ENCODE measurements around the gene CPVL.
"Not testable (repeated sequence)": the region's sequence is repeated elsewhere in the genome, so short reads cannot be mapped to it uniquely, and the experiment has no call there.

CPVL gene

DNA sequence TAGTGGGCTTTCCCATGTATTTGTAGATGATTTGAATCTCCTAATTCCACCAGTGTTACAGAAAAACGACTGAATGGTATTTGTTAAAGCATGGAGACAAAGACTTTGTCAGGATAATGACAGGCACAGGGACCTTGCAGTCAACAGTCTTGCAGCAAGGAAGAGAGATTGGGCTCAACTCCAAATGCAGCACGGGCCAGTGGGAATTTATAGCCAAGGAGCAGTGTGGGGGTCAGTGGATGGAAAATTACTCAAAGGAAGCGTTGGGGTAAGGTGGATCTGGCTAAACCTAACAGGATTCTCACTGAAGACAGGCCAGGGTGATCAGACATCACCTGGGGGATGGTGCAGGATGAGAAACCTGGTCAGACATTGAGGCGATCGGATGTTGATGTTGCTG, 24.3 kb downstream of the CPVL start:
- no peak overlapping the region for H3K4me3 ChIP-seq (ENCODE audit: low read depth, low read length)

DNA sequence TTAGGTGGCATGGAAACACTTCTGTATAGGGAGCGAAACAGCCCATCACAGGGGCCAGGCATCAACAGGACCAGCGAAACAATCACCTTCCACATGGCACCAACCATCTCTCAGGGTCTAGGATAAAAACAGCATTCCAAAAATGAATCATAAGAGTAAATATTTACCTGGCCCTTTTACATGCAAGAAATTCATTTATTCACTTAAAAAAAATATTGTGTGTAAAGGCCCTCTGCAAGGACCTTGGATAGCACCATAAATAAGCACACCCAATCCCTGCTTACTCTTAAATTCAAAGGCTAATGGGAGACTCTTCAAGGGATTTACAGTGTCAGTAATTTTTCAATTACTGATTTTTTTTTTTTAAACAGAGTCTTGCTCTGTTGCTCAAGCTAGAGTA, 25.4 kb downstream of the CPVL start:
- H3K4me3 ChIP-seq (ENCODE audit: low read depth, low read length), result no peak overlapping the region
- TF ChIP-seq, protein P1, sequence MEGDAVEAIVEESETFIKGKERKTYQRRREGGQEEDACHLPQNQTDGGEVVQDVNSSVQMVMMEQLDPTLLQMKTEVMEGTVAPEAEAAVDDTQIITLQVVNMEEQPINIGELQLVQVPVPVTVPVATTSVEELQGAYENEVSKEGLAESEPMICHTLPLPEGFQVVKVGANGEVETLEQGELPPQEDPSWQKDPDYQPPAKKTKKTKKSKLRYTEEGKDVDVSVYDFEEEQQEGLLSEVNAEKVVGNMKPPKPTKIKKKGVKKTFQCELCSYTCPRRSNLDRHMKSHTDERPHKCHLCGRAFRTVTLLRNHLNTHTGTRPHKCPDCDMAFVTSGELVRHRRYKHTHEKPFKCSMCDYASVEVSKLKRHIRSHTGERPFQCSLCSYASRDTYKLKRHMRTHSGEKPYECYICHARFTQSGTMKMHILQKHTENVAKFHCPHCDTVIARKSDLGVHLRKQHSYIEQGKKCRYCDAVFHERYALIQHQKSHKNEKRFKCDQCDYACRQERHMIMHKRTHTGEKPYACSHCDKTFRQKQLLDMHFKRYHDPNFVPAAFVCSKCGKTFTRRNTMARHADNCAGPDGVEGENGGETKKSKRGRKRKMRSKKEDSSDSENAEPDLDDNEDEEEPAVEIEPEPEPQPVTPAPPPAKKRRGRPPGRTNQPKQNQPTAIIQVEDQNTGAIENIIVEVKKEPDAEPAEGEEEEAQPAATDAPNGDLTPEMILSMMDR (IDR thresholded peaks at IDR 0.05; ENCODE audit: low read depth, low read length), result no peak

More for the DNA sequence above, 24.3 kb downstream of the CPVL start:
- TF ChIP-seq, protein P1 (IDR thresholded peaks at IDR 0.05; ENCODE audit: low read depth, low read length), result no peak

DNA sequence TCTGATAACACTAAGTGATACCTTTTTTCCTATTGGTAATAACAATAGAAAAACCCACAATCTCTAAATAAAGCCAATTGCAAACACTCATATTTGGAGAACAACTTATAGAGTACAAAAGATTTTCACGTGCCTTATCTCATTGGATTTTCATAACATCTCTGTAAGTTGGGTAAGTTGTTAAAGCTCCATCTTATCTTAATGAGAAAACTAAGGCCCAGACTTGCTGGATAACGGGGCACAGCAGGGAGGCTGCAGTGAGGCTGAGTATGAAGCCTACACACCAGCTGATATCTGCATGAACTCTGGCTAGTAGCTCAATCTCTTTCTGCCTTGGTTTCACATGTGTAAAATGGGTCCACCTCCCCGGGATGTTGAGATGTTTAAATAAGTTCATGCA, 26.8 kb downstream of the CPVL start:
- TF ChIP-seq, protein P1 (IDR thresholded peaks at IDR 0.05; ENCODE audit: low read depth, low read length), result no peak
- H3K4me3 ChIP-seq (ENCODE audit: low read depth, low read length), result no peak overlapping the region

- TF ChIP-seq, protein P1 (IDR thresholded peaks at IDR 0.05; ENCODE audit: low read depth, low read length), result no peak
- H3K4me3 ChIP-seq (ENCODE audit: low read depth, low read length), result no peak overlapping the region
These were observed 29.8 kb downstream of the CPVL start for GRCh38 chr7:29116361-29117200.

DNA sequence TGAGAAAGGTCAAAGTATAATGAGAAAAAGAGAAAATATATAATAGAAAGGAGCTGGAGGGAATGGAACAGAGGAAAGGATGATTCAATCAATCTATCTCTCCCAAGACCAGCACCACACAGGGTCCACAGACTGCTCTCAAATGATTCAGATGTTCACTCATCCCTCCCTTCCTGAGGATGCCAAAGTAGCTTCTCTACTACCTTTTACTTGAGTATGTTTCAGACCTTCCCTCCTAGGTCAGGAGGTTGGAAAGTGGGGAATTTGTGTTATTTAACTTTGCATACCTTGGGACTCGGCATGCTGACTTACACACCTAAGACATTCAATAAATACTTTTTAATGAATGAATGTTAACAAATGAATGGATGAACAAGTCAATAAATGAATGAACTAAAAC, 30.6 kb downstream of the CPVL start:
- H3K4me3 ChIP-seq (ENCODE audit: low read depth, low read length), result no peak overlapping the region
- TF ChIP-seq, protein P1 (IDR thresholded peaks at IDR 0.05; ENCODE audit: low read depth, low read length), result no peak

GRCh38 chr7:29115130-29115687, 31.1 kb downstream of the CPVL start:
- H3K4me3 ChIP-seq (ENCODE audit: low read depth, low read length), result no peak overlapping the region
- TF ChIP-seq, protein P1 (IDR thresholded peaks at IDR 0.05; ENCODE audit: low read depth, low read length), result no peak

DNA sequence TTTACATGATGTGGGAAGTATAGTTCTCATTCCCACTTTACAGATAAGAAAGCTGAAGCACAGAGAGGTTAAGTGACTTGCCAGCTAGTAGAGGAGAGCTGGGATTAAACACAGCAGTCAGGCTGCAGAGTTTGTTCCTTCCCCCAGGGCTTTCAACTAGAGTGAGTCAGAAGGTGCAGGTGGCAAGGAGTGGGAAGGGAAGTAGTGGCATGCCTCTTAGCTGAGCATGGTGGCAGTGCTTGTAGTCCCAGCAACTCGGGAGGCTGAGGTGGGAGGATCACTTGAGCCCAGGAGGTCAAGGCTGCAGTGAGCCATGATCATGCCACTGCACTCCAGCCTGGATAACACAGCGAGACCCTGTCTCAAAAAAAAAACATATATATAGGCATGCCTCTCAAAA, 32.1 kb downstream of the CPVL start:
- not testable (repeated sequence) for H3K4me3 ChIP-seq (ENCODE audit: low read depth, low read length)
